ENCODE measurements around the gene MAP3K13. TPM values are rescaled to one million over a fixed set of nuclear protein-coding genes. Genes with fewer than 3 reads are reported as not detected.

MAP3K13 gene
- total and polyA plus RNA-seq, 10 of the 15 experiments (the other 5 are each of a cell fraction or from before 2014, with no cell fraction given): 10.5 to 70.8 (median 26.8) TPM

DNA sequence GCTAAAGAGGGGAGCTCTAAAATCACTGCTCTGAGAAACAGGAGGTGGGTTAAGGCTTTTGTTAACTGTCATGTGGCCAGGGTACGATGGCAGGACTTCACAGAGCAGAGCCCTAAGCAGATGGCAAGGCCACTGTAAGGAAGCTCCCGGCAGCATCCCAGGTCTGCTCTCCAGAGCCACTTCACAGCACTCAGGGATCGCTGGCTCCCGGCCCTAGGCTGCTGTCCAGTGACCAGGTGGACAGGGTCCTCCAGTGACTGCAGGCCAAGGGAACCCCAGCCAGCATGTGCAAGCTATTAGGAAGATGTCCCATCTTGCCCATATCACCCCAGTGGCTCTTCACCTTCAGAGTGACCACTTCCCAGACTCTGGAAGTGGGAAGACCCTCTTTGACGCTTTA, 125.5 kb downstream of the MAP3K13 start:
- ChIA-PET RAD21 (ENCODE audit: unreplicated experiment) (no interaction called here), SMC1A (ENCODE audit: uncharacterized antibody, unreplicated experiment) (interaction anchor here (1.4 to 2.0 kb wide), 2 partner anchors 20 to 71 kb away, joined by 3 to 6 read pairs; no protein-coding TSS in a partner anchor), CTCF (no interaction called here), POLR2A (interaction anchor here (0.6 kb wide), 1 partner anchor 58 kb away, joined by 3 read pairs; no protein-coding TSS in a partner anchor)
- peak; percentile 66 for TF ChIP-seq POLR2A (IDR thresholded peaks at IDR 0.05; ENCODE audit: low read depth, low read length)
- TF ChIP-seq USF2 (IDR thresholded peaks at IDR 0.05; ENCODE audit: borderline replicate concordance, low read depth, low read length): no peak
- Histone ChIP-seq H3K4me3 (no peak overlapping the region), H3K9me3 (replicated peaks; ENCODE audit: control insufficient read depth, insufficient read depth, low read length) (no peaks in the 10 kb centered on the region), H3K4me2 (ENCODE audit: control insufficient read depth, insufficient read depth) (no peak overlapping the region), H3K4me1 (ENCODE audit: control insufficient read depth, insufficient read depth, low read length) (no peaks in the 10 kb centered on the region), H3K36me3 (ENCODE audit: control insufficient read depth in 2 of 2, insufficient read depth in 2 of 2, low read length in 1 of 2) (peaks cover 4 to 8% of the 10 kb centered on the region in 2 experiments; a peak in 2 of 4 replicates), H4K20me1 (ENCODE audit: control insufficient read depth, insufficient read depth) (no peaks in the 10 kb centered on the region), H3K27ac (ENCODE audit: control insufficient read depth, insufficient read depth) (no peak overlapping the region), H3K9ac (ENCODE audit: control insufficient read depth, insufficient read depth, low read length) (no peak overlapping the region), H3K27me3 (replicated peaks in 1 of 2; ENCODE audit: control insufficient read depth in 2 of 2, insufficient read depth in 2 of 2, low read length in 1 of 2) (no peaks in the 10 kb centered on the region), H3K79me2 (ENCODE audit: control insufficient read depth, insufficient read depth, low read length) (no peaks in the 10 kb centered on the region), H2AFZ (ENCODE audit: control insufficient read depth, low read depth, low read length) (no peak overlapping the region)
- FAIRE-seq (no peak), DNase-seq (ENCODE audit: low read depth, low spot score) (no peak), ATAC-seq (no peak)
- in situ Hi-C loops (cut with MboI) (no loop called here), intact Hi-C loops (cut with micrococcal nuclease; ENCODE audit: unreplicated experiment) (no loop called here)
- BruUV-seq (replicated peaks): no TSS peak
- over 99% methylated on average over 5 of the region's 5 CpGs for WGBS (ENCODE audit: insufficient coverage, insufficient replicate concordance, low lambda C conversion rate, missing lambda C conversion rate)

DNA sequence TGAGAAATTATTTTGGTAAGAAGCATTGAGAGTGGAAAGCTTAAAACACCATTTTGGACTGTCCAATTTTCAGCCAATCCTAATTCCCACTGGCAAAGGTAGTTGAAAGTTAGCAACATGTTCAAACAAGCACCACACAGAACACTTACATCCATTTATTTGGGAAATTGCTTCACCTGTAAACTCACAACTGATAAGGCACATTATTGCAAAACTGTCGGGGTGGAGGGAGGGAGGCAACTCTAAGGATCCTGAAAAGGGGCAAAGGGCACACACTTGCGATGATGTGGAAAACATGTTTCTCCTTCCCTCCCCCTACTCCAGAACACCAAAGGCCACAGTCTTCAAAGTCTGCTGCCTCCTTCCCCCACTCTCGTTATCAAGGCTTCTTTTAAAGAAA, 126.5 kb downstream of the MAP3K13 start:
- BruUV-seq (replicated peaks): no TSS peak
- ChIA-PET POLR2A (no interaction called here), RAD21 (ENCODE audit: unreplicated experiment) (no interaction called here), SMC1A (ENCODE audit: uncharacterized antibody, unreplicated experiment) (interaction anchor here (2.0 kb wide), 1 partner anchor 70 kb away, joined by 6 read pairs; no protein-coding TSS in a partner anchor), CTCF (interaction anchor here (1.3 kb wide), 1 partner anchor 69 kb away, joined by 3 read pairs; no protein-coding TSS in a partner anchor)
- Histone ChIP-seq H3K4me1 (ENCODE audit: control insufficient read depth, insufficient read depth, low read length) (no peaks in the 10 kb centered on the region), H3K9me3 (replicated peaks; ENCODE audit: control insufficient read depth, insufficient read depth, low read length) (no peaks in the 10 kb centered on the region), H3K27me3 (replicated peaks in 1 of 2; ENCODE audit: control insufficient read depth in 2 of 2, insufficient read depth in 2 of 2, low read length in 1 of 2) (no peaks in the 10 kb centered on the region), H3K36me3 (ENCODE audit: control insufficient read depth in 2 of 2, insufficient read depth in 2 of 2, low read length in 1 of 2) (peaks cover 11 to 12% of the 10 kb centered on the region in 2 experiments; a peak in 3 of 4 replicates), H2AFZ (ENCODE audit: control insufficient read depth, low read depth, low read length) (no peak overlapping the region), H3K4me2 (ENCODE audit: control insufficient read depth, insufficient read depth) (no peak overlapping the region), H3K27ac (ENCODE audit: control insufficient read depth, insufficient read depth) (no peak overlapping the region), H3K9ac (ENCODE audit: control insufficient read depth, insufficient read depth, low read length) (no peak overlapping the region), H3K4me3 (no peak overlapping the region), H3K79me2 (ENCODE audit: control insufficient read depth, insufficient read depth, low read length) (no peaks in the 10 kb centered on the region), H4K20me1 (ENCODE audit: control insufficient read depth, insufficient read depth) (no peaks in the 10 kb centered on the region)
- 94% methylated on average over 3 of the region's 3 CpGs for WGBS (ENCODE audit: insufficient coverage, insufficient replicate concordance, low lambda C conversion rate, missing lambda C conversion rate)
- intact Hi-C loops (cut with micrococcal nuclease; ENCODE audit: unreplicated experiment): no loop called here
- FAIRE-seq: no peak
- TF ChIP-seq POLR2AphosphoS2 (IDR thresholded peaks at IDR 0.05; ENCODE audit: low read depth, low read length) (no peak), POLR2A (IDR thresholded peaks at IDR 0.05; ENCODE audit: low read depth, low read length) (peak; percentile 18; the same call in 1 of the 2 replicates), IKZF2 (IDR thresholded peaks at IDR 0.05) (no peak), IKZF1 (conservative IDR thresholded peaks at IDR 0.05) (no peak), CHD1 (IDR thresholded peaks at IDR 0.05; ENCODE audit: low read depth, low read length) (no peak), RAD21 (IDR thresholded peaks at IDR 0.05; ENCODE audit: insufficient read depth, low read depth, low read length) (no peak)
- no peak for ATAC-seq
- in situ Hi-C loops (cut with MboI): no loop called here
- no peak for DNase-seq (ENCODE audit: low read depth, low spot score)

Data from GM12878 (cell line).